ENCODE data around the gene FLII.

The FLII gene

GRCh38 chr17:18225642-18226283 is 32.8 kb downstream of the FLII start:
- no peak for TF ChIP-seq GATA2 (IDR thresholded peaks at IDR 0.05; ENCODE audit: low read depth, low read length)
- TF ChIP-seq GATA3 (IDR thresholded peaks at IDR 0.05; ENCODE audit: low read depth, low read length) = no peak

- no peak for TF ChIP-seq GATA3 (IDR thresholded peaks at IDR 0.05; ENCODE audit: low read depth, low read length)
- no peak for TF ChIP-seq GATA2 (IDR thresholded peaks at IDR 0.05; ENCODE audit: low read depth, low read length)
Observed at GRCh38 chr17:18225121-18225641, 33.4 kb downstream of the FLII start, which contains the start of gene LLGL1. Gene LLGL1 (plus strand): TSS chr17:18225635. CDS start chr17:18225683, 48 bp downstream.

- no peak for TF ChIP-seq GATA3 (IDR thresholded peaks at IDR 0.05; ENCODE audit: low read depth, low read length)
- no peak for TF ChIP-seq GATA2 (IDR thresholded peaks at IDR 0.05; ENCODE audit: low read depth, low read length)
Observed at GRCh38 chr17:18224387-18225120, 34.0 kb downstream of the FLII start.

- TF ChIP-seq GATA2 (IDR thresholded peaks at IDR 0.05; ENCODE audit: low read depth, low read length) = no peak
- no peak for TF ChIP-seq GATA3 (IDR thresholded peaks at IDR 0.05; ENCODE audit: low read depth, low read length)
Observed at GRCh38 chr17:18224053-18224386, 34.5 kb downstream of the FLII start.

GRCh38 chr17:18218756-18219415 is 39.7 kb downstream of the FLII start:
- no peak for TF ChIP-seq GATA3 (IDR thresholded peaks at IDR 0.05; ENCODE audit: low read depth, low read length)
- TF ChIP-seq GATA2 (IDR thresholded peaks at IDR 0.05; ENCODE audit: low read depth, low read length) = no peak

- TF ChIP-seq GATA3 (IDR thresholded peaks at IDR 0.05; ENCODE audit: low read depth, low read length) (no peak), GATA2 (IDR thresholded peaks at IDR 0.05; ENCODE audit: low read depth, low read length) (no peak)
Observed at GRCh38 chr17:18217412-18218015, 41.0 kb downstream of the FLII start.

- TF ChIP-seq GATA2 (IDR thresholded peaks at IDR 0.05; ENCODE audit: low read depth, low read length) (no peak), GATA3 (IDR thresholded peaks at IDR 0.05; ENCODE audit: low read depth, low read length) (no peak)
Observed at GRCh38 chr17:18213666-18214270, 44.8 kb downstream of the FLII start.

- no peak for TF ChIP-seq GATA2 (IDR thresholded peaks at IDR 0.05; ENCODE audit: low read depth, low read length)
- TF ChIP-seq GATA3 (IDR thresholded peaks at IDR 0.05; ENCODE audit: low read depth, low read length) = no peak
Observed at GRCh38 chr17:18208092-18208491, 50.4 kb downstream of the FLII start.

GRCh38 chr17:18206962-18207361 is 51.6 kb downstream of the FLII start:
- no peak for TF ChIP-seq GATA2 (IDR thresholded peaks at IDR 0.05; ENCODE audit: low read depth, low read length)
- TF ChIP-seq GATA3 (IDR thresholded peaks at IDR 0.05; ENCODE audit: low read depth, low read length) = no peak

GRCh38 chr17:18205861-18206260 is 52.7 kb downstream of the FLII start:
- no peak for TF ChIP-seq GATA2 (IDR thresholded peaks at IDR 0.05; ENCODE audit: low read depth, low read length)

GRCh38 chr17:18203308-18203707 is 55.2 kb downstream of the FLII start:
- TF ChIP-seq GATA2 (IDR thresholded peaks at IDR 0.05; ENCODE audit: low read depth, low read length) = no peak

GRCh38 chr17:18201108-18201507 is 57.4 kb downstream of the FLII start:
- no peak for TF ChIP-seq GATA3 (IDR thresholded peaks at IDR 0.05; ENCODE audit: low read depth, low read length)
- TF ChIP-seq GATA2 (IDR thresholded peaks at IDR 0.05; ENCODE audit: low read depth, low read length) = no peak

- no peak for TF ChIP-seq GATA2 (IDR thresholded peaks at IDR 0.05; ENCODE audit: low read depth, low read length)
- TF ChIP-seq GATA3 (IDR thresholded peaks at IDR 0.05; ENCODE audit: low read depth, low read length) = no peak
Observed at GRCh38 chr17:18198530-18198929, 60.0 kb downstream of the FLII start.
